ENCODE data around the gene GPX7.

GRCh38 chr1:52629667-52630066, 27.5 kb downstream of the GPX7 start:
- TF ChIP-seq REST (IDR thresholded peaks at IDR 0.05; ENCODE audit: insufficient replicate concordance, low read depth) (no peak), CTCF (IDR thresholded peaks at IDR 0.05; ENCODE audit: insufficient read depth, low read length) (no peak), GABPA (IDR thresholded peaks at IDR 0.05; ENCODE audit: low read depth) (no peak)

Data from HL-60 (cell line).